GM19193 (cell line): ENCODE results near the gene CLIC4.

Experiments used
- POLR2A ChIP-seq: IDR thresholded peaks from 4 replicates; pipeline ENCODE4 v1.6.1; 2011; ENCODE audit not compliant: insufficient read depth, insufficient read length; ENCODE audit errors: extremely low read depth

CLIC4 gene

GRCh38 chr1:24871306-24871901 lies 126.2 kb downstream of the CLIC4 start:
- no peak for TF ChIP-seq POLR2A

DNA sequence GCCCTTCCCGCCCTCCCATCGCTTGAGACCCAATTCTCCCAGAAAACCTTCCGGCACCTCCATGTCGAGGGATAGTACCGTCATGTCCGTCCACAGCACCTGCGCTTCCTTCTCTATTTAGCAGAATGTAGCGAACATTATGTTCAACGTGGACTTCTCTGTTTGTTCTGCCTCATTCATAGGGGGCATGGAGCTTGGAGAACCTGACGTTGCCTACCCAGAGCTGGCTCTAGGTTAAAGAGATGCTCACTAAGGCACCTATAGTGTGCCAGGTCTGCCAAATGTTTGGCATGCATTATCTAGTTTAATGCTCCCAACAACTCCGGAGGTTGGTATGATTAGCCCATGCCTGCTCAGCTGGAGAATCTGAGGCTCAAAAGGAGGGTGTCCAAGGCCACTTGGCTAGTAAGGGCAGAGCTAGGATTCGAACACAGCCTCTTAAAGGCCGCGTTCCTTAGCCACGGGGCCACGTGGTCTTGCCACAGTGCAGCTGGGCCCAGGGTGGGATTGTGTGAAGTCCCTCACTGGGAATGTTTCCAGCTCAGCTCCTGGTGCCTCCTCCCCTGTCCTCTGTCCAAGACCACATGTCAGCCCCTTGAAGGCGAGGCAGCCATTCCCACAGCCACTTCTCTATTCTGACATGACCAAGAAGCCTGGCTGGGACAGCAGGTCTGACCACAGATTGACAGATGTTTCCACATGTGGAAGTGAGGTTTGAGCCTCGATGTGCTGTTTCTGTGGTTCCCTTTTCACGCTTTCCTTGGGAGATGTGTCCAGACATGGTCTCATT lies 127.0 kb downstream of the CLIC4 start:
- TF ChIP-seq POLR2A: no peak

DNA sequence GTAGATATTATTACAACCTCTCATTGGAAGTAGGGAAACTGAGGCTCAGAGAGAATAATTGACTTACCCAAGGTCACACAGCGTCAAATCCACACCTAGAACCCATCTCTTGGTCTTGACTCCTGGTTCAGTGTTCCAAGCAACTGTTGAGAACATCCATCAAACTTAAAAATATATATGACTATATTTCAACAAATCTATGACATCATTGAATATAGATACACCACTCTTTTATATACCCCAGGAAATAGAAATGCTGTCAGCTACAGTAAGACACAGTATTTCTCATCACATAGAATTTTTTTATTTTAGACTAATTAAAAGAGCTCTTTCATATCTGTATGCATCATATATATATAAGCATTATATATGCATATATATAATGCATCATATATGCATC lies 127.9 kb downstream of the CLIC4 start:
- TF ChIP-seq POLR2A: no peak

DNA sequence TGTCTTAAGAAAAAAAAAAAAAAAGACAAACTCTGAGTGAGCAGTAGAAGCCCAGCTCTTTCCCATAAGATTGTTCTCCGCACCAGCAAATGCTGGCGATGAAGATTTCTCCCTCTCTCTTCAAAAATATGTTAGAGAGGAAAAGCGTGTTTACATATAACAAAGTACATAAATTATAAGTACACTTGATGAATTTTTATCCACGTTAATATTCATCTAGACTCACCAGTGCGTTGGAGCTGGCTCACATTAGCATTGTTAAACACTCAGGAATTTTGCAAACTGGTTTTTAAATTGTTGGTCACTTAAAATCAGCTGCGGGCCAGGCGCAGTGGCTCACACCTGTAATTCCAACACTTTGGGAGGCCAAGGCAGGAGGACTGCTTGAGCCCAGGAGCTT lies 128.8 kb downstream of the CLIC4 start:
- no peak for TF ChIP-seq POLR2A

DNA sequence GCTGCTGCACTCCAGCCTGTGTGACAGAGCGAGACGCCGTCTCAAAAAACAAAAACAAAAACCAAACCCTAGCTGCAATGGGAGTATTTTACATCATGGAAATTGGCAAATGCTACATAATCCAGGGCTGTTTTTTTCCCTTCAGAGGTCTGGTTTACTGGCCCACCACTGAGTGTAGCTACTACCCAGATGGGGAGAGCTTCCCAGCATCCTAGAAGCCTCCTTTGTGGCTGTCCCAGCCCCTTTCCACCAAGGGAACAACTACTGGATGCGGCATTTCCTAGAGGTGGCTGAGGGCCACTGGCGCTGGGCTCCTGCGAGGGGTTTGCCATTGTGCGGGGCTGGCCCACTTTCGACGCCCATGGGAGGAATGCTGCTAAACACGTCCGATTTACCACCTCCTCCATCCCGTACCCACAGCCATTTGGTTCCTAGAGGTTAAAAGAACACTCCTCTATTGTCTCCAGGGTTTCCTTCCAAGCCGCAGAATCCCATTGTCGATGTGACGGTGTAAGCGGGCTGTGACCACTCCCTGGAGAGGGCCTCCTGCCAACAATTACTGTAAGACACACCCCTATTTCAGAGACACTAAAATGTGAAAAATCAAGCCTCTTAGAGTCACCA lies 129.5 kb downstream of the CLIC4 start:
- TF ChIP-seq POLR2A: no peak

DNA sequence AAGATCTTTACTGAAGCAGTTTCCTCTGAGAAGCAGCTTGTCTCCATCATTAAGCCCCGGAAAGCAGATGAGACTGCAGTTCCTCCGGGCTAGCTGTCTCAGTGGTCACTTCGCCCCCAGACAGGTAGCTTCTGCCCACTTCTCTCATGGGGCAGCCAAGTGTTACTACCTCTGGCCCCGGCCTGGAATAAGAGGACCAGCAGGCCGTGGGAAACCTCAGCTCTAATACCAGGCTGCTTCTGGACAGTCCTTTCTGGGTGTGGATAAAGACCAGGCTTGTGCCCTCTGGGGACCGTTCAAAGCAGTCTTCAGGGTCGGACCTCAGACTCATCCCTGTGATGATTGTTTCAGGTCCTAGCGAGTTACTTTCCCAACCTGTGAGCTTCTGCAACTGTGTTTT lies 130.0 kb downstream of the CLIC4 start:
- no peak for TF ChIP-seq POLR2A

- no peak for TF ChIP-seq POLR2A
Measured at GRCh38 chr1:24875991-24876506, 130.8 kb downstream of the CLIC4 start.

GRCh38 chr1:24878045-24878444 lies 132.8 kb downstream of the CLIC4 start:
- TF ChIP-seq POLR2A: no peak

DNA sequence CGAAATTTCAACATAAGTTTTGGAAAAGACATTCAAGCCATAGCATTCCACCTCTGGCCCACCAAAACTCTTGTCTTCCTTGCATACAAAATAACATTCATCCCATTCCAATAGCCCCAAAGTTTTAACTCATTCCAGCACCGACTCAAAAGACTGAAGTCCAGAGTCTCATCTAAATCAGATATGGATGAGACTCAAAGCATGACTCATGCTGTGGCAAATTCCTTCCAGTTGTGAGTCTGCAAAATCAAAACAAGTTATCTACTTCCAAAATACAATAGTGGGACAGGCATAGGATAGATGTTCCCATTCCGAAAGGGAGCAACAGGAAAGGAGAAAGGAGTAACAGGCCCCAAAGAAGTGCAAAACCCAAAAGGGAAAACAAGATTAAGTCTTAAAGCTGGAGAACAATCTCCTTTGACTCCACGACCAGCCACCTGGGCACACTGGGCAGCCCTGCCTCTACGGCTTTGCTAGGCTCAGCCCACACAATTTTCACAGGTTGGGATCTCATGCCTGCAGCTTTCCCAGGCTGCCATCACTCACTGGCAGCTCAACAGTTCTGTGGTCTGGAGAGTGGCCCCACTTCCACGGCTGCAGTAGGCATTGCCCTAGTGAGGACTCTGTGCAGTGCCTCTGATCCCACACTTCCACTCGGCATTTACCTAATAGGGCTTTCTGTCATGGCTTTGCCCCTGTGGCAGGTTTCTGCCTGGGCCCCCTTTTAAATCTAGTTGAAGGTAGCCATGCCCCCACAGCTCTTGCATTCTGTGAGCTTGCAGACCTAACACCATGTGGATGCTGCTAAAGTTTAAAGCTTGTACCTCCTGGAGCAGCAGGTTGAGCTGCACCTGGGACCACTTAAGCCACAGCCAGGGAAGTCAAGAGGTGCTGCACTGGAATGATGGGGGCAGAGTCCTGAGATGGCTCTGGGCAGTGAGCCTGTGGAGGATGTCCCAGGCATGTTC lies 133.8 kb downstream of the CLIC4 start:
- no peak for TF ChIP-seq POLR2A

DNA sequence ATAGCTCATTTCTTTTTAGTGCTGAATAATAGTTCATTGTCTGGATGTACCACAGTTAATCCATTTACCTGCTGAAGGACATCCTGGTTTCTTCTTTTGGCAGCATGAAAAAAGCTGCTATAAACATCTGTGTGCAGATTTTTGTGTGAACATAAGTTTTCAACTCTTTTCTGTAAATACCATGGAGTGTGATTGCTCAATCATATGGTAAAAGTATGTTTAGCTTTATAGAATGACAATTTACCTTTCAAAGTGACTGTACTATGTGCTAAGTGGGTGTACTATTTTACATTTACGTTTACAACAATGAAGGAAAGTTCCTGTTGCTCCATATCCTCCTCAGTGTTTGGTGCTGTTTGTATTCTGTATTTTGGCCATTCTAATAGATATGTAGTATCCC lies 135.8 kb downstream of the CLIC4 start:
- TF ChIP-seq POLR2A: no peak

- TF ChIP-seq POLR2A: no peak
Measured at GRCh38 chr1:24884751-24885150, 139.5 kb downstream of the CLIC4 start.

DNA sequence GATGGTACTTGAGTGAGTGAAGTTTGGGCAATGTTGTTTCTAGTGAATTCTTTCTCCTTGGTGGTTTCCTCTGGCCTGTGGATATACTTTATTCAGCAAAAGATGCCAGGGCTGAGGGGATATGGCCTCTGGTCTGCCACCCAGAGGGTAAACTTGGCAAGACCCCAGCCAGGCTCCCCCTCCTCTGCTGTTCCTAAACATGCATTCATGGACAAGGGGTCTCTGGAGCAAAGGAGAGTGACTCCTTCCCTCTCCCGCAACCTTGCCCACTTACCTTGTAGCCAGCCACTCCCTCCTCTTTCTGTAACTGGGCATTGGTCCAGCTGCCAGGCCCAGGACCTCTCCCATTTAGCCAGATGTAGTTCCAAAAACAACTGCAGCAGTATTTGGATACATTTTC lies 141.0 kb downstream of the CLIC4 start:
- TF ChIP-seq POLR2A: no peak

DNA sequence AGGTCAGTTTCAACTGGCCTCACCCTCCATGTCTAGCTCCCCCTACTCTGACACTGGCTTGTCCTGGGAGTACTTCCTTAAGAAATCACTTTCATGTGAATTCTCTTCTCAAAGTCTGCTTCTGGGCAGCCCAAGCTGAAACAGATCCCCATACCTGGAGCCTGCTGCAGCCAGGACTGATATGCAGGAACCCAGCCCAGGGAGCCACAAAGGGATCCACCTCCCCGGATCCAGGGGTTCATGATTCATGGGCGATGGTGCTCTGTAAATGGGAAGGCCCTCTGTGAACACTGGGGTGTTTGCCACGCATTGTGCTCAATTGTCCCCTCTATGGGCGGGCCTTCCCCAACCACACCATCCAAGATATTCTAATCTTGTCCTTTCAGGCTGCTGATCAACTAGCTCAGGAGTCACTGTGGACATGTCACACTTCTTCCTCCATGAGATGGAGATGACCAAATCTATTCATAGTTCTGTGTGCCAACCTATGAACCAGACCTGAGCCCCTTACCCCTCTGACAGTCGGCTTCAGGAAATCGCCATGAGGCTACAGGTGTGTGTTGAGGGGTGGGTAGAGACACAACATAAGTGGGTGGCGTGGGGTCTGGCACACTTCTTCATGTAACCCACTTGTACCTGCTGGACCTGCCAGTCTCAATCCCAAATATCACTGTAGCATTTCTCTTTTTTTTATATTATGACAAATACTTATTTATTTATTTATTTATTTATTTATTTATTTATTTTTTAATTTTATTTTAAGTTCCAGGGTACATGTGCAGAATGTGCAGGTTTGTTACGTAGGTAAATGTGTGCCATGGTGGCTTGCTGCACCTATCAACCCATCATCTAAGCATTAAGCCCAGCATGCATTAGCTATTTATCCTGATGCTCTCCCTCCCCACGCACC lies 143.1 kb downstream of the CLIC4 start:
- TF ChIP-seq POLR2A: no peak
